Measurements from ENCODE around the gene RNF138. TPM values are rescaled to one million over a fixed set of nuclear protein-coding genes. Genes with fewer than 3 reads are reported as not detected.

The RNF138 gene
- total and polyA plus RNA-seq, 10 of the 15 experiments (the other 5 are each of a cell fraction or from before 2014, with no cell fraction given): 24.2 to 75.2 (median 40.1) TPM

DNA sequence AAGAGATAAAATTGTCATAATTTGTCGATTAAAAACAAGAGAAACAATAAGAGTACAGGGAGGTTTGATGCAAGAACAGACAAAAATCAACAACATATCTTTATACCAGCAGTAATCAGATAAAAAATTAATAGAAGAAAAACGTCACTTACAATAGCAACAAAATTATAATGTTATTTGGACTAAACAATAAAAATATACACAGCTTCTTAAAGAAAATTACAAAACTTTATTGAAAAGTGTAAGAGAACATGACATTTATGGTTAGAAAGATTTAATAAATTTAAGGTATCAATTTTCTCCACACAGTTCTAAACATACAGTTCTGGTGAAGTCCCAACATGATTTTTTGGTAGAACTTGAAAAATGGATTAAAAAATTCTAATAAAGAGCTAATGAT, 12.8 kb downstream of the RNF138 start:
- FAIRE-seq (no peak), ATAC-seq (no peak), DNase-seq (ENCODE audit: low read depth, low spot score) (no peak)
- Histone ChIP-seq H4K20me1 (ENCODE audit: control insufficient read depth, insufficient read depth) (no peaks in the 10 kb centered on the region; the same call in 1 of the 2 replicates), H3K4me1 (ENCODE audit: control insufficient read depth, insufficient read depth, low read length) (no peaks in the 10 kb centered on the region), H3K9ac (ENCODE audit: control insufficient read depth, insufficient read depth, low read length) (no peak overlapping the region), H2AFZ (ENCODE audit: control insufficient read depth, low read depth, low read length) (no peak overlapping the region), H3K9me3 (replicated peaks; ENCODE audit: control insufficient read depth, insufficient read depth, low read length) (no peaks in the 10 kb centered on the region; the same call in 1 of the 3 replicates), H3K27me3 (replicated peaks in 1 of 2; ENCODE audit: control insufficient read depth in 2 of 2, insufficient read depth in 2 of 2, low read length in 1 of 2) (no peaks in the 10 kb centered on the region), H3K79me2 (ENCODE audit: control insufficient read depth, insufficient read depth, low read length) (peaks cover 71% of the 10 kb centered on the region), H3K36me3 (ENCODE audit: control insufficient read depth in 2 of 2, insufficient read depth in 2 of 2, low read length in 1 of 2) (peaks cover 1 to 11% of the 10 kb centered on the region in 2 experiments), H3K27ac (ENCODE audit: control insufficient read depth, insufficient read depth) (no peak overlapping the region), H3K4me2 (ENCODE audit: control insufficient read depth, insufficient read depth) (no peak overlapping the region), H3K4me3 (no peak overlapping the region)
- no TSS peak for BruUV-seq (replicated peaks)
- CTCF ChIA-PET: interaction anchor here (0.6 to 1.0 kb wide), 2 partner anchors 9 to 31 kb away, joined by 3 read pairs; no protein-coding TSS in a partner anchor
- intact Hi-C loops (cut with micrococcal nuclease; ENCODE audit: unreplicated experiment): no loop called here
- SMC1A ChIA-PET (ENCODE audit: uncharacterized antibody, unreplicated experiment): interaction anchor here (2.7 kb wide), 1 partner anchor 8 kb away, joined by 10 read pairs; no protein-coding TSS in a partner anchor
- RAD21 ChIA-PET (ENCODE audit: unreplicated experiment): no interaction called here
- 94% methylated on average over 2 of the region's 2 CpGs for WGBS (ENCODE audit: insufficient coverage, insufficient replicate concordance, low lambda C conversion rate, missing lambda C conversion rate)
- in situ Hi-C loops (cut with MboI): no loop called here
- TF ChIP-seq, protein P1, sequence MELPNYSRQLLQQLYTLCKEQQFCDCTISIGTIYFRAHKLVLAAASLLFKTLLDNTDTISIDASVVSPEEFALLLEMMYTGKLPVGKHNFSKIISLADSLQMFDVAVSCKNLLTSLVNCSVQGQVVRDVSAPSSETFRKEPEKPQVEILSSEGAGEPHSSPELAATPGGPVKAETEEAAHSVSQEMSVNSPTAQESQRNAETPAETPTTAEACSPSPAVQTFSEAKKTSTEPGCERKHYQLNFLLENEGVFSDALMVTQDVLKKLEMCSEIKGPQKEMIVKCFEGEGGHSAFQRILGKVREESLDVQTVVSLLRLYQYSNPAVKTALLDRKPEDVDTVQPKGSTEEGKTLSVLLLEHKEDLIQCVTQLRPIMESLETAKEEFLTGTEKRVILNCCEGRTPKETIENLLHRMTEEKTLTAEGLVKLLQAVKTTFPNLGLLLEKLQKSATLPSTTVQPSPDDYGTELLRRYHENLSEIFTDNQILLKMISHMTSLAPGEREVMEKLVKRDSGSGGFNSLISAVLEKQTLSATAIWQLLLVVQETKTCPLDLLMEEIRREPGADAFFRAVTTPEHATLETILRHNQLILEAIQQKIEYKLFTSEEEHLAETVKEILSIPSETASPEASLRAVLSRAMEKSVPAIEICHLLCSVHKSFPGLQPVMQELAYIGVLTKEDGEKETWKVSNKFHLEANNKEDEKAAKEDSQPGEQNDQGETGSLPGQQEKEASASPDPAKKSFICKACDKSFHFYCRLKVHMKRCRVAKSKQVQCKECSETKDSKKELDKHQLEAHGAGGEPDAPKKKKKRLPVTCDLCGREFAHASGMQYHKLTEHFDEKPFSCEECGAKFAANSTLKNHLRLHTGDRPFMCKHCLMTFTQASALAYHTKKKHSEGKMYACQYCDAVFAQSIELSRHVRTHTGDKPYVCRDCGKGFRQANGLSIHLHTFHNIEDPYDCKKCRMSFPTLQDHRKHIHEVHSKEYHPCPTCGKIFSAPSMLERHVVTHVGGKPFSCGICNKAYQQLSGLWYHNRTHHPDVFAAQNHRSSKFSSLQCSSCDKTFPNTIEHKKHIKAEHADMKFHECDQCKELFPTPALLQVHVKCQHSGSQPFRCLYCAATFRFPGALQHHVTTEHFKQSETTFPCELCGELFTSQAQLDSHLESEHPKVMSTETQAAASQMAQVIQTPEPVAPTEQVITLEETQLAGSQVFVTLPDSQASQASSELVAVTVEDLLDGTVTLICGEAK (IDR thresholded peaks at IDR 0.05; ENCODE audit: borderline replicate concordance): peak; percentile 66
- no peak for TF ChIP-seq YBX1 (IDR thresholded peaks at IDR 0.05)
- POLR2A ChIA-PET: interaction anchor here (0.6 kb wide), 1 partner anchor 9 kb away, joined by 3 read pairs; no protein-coding TSS in a partner anchor

DNA sequence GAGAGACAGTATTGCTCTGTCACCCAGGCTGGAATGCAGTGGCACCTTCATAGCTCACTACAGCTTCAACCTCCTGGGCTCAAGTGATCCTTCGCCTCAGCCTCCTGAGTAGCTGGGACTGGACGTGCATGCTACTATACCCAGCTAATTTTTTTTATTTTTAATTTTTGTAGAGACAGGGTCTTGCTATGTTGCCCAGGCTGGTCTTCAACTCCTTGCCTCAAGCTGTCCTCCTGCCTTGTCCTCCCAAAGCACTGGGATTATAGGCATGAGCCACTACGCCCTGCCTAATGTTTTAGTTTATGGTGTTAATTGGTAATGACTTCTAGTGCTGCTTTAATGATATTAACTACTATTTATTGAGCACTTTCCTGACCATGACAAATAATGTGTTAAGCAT, 18.3 kb downstream of the RNF138 start:
- SMC1A ChIA-PET (ENCODE audit: uncharacterized antibody, unreplicated experiment): no interaction called here

More for the DNA sequence above, 18.3 kb downstream of the RNF138 start:
- Histone ChIP-seq H3K4me2 (ENCODE audit: control insufficient read depth, insufficient read depth) (no peak overlapping the region), H3K4me1 (ENCODE audit: control insufficient read depth, insufficient read depth, low read length) (no peaks in the 10 kb centered on the region), H3K27me3 (replicated peaks in 1 of 2; ENCODE audit: control insufficient read depth in 2 of 2, insufficient read depth in 2 of 2, low read length in 1 of 2) (no peaks in the 10 kb centered on the region), H2AFZ (ENCODE audit: control insufficient read depth, low read depth, low read length) (no peak overlapping the region), H3K27ac (ENCODE audit: control insufficient read depth, insufficient read depth) (no peak overlapping the region), H3K4me3 (no peak overlapping the region), H3K9ac (ENCODE audit: control insufficient read depth, insufficient read depth, low read length) (no peak overlapping the region), H3K9me3 (replicated peaks; ENCODE audit: control insufficient read depth, insufficient read depth, low read length) (no peaks in the 10 kb centered on the region), H3K36me3 (ENCODE audit: control insufficient read depth in 2 of 2, insufficient read depth in 2 of 2, low read length in 1 of 2) (peaks cover 1 to 21% of the 10 kb centered on the region in 2 experiments), H3K79me2 (ENCODE audit: control insufficient read depth, insufficient read depth, low read length) (peaks cover 53% of the 10 kb centered on the region), H4K20me1 (ENCODE audit: control insufficient read depth, insufficient read depth) (no peaks in the 10 kb centered on the region; the same call in 1 of the 2 replicates)
- ChIA-PET RAD21 (ENCODE audit: unreplicated experiment) (no interaction called here), POLR2A (no interaction called here), CTCF (no interaction called here)
- no peak for ATAC-seq
- DNase-seq (ENCODE audit: low read depth, low spot score): no peak
- intact Hi-C loops (cut with micrococcal nuclease; ENCODE audit: unreplicated experiment) (no loop called here), in situ Hi-C loops (cut with MboI) (no loop called here)
- no TSS peak for BruUV-seq (replicated peaks)
- FAIRE-seq: no peak
- TF ChIP-seq CBX3 (IDR thresholded peaks at IDR 0.05; ENCODE audit: borderline replicate concordance, low read depth): no peak
- no peak for TF ChIP-seq MYB (IDR thresholded peaks at IDR 0.05; ENCODE audit: borderline replicate concordance, low read depth, low read length)
- TF ChIP-seq, protein P2, sequence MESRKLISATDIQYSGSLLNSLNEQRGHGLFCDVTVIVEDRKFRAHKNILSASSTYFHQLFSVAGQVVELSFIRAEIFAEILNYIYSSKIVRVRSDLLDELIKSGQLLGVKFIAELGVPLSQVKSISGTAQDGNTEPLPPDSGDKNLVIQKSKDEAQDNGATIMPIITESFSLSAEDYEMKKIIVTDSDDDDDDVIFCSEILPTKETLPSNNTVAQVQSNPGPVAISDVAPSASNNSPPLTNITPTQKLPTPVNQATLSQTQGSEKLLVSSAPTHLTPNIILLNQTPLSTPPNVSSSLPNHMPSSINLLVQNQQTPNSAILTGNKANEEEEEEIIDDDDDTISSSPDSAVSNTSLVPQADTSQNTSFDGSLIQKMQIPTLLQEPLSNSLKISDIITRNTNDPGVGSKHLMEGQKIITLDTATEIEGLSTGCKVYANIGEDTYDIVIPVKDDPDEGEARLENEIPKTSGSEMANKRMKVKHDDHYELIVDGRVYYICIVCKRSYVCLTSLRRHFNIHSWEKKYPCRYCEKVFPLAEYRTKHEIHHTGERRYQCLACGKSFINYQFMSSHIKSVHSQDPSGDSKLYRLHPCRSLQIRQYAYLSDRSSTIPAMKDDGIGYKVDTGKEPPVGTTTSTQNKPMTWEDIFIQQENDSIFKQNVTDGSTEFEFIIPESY (IDR thresholded peaks at IDR 0.05): no peak
- no peak for TF ChIP-seq CREB1 (IDR thresholded peaks at IDR 0.05; ENCODE audit: low read depth)
- WGBS (ENCODE audit: insufficient coverage, insufficient replicate concordance, low lambda C conversion rate, missing lambda C conversion rate): 84% methylated on average over 3 of the region's 3 CpGs
